Measurements from ENCODE around the gene FGFR3. TPM values are rescaled to one million over a fixed set of nuclear protein-coding genes. Genes with fewer than 3 reads are reported as not detected.

The FGFR3 gene
- total RNA-seq, 1 donor from 2014 or later, result 32.1 TPM

DNA sequence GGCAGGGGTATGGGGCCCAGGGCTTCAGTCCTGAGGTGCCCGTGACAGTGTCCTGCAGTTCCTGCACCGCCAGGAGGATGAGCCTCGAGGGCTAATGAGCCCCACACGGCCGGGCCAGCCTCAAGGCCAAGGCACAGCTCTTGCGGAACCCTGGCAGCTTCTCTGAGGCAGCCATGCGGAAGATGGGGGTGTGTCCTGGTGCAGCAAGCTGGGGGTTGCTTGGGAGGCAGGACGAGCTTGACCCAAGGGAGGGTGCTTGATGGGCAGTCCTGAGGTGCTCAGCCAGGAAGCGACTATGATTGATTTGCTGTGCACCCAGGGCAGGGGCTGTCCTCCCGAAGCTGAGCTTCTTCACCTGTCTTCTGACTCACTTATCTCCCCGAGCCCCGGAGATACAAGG, 9.1 kb upstream of the FGFR3 start:
- no peak overlapping the region for H3K27ac ChIP-seq
- DNase-seq (no peak), ATAC-seq (no peak)
- H3K36me3 ChIP-seq, result no peaks in the 10 kb centered on the region
- H3K9me3 ChIP-seq, result no peaks in the 10 kb centered on the region
- no peaks in the 10 kb centered on the region for H3K4me1 ChIP-seq
- intact Hi-C loops (cut with DNase I), result no loop called here
- TF ChIP-seq, protein P1, sequence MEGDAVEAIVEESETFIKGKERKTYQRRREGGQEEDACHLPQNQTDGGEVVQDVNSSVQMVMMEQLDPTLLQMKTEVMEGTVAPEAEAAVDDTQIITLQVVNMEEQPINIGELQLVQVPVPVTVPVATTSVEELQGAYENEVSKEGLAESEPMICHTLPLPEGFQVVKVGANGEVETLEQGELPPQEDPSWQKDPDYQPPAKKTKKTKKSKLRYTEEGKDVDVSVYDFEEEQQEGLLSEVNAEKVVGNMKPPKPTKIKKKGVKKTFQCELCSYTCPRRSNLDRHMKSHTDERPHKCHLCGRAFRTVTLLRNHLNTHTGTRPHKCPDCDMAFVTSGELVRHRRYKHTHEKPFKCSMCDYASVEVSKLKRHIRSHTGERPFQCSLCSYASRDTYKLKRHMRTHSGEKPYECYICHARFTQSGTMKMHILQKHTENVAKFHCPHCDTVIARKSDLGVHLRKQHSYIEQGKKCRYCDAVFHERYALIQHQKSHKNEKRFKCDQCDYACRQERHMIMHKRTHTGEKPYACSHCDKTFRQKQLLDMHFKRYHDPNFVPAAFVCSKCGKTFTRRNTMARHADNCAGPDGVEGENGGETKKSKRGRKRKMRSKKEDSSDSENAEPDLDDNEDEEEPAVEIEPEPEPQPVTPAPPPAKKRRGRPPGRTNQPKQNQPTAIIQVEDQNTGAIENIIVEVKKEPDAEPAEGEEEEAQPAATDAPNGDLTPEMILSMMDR (IDR thresholded peaks at IDR 0.05), result no peak
- no peaks in the 10 kb centered on the region for H3K27me3 ChIP-seq
- no peak overlapping the region for H3K4me3 ChIP-seq

DNA sequence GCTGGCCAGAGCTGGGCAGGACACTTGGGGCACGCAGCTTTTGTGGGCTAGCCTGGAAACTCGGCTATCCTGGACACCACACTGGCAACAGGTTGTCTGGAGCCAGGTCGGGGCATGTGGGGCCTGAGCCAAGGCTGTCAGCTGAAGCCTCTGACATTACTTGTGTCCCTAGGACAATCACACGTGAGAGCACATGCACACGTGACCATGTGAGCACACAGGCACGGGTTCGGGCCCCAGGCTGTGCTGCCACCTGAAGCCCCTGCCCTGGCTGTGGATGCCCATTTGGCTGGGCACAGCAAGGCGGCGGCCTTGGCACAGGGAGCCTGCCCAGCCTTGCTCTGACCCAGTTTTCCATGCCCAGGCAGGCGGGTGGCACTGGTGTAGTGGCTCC, 8.7 kb upstream of the FGFR3 start:
- no peaks in the 10 kb centered on the region for H3K4me1 ChIP-seq
- ATAC-seq, result no peak
- no peaks in the 10 kb centered on the region for H3K27me3 ChIP-seq
- DNase-seq, result no peak
- TF ChIP-seq, protein P1 (IDR thresholded peaks at IDR 0.05), result no peak
- H3K27ac ChIP-seq, result no peak overlapping the region
- H3K4me3 ChIP-seq, result no peak overlapping the region
- H3K36me3 ChIP-seq, result no peaks in the 10 kb centered on the region
- no peaks in the 10 kb centered on the region for H3K9me3 ChIP-seq
- intact Hi-C loops (cut with DNase I), result no loop called here

DNA sequence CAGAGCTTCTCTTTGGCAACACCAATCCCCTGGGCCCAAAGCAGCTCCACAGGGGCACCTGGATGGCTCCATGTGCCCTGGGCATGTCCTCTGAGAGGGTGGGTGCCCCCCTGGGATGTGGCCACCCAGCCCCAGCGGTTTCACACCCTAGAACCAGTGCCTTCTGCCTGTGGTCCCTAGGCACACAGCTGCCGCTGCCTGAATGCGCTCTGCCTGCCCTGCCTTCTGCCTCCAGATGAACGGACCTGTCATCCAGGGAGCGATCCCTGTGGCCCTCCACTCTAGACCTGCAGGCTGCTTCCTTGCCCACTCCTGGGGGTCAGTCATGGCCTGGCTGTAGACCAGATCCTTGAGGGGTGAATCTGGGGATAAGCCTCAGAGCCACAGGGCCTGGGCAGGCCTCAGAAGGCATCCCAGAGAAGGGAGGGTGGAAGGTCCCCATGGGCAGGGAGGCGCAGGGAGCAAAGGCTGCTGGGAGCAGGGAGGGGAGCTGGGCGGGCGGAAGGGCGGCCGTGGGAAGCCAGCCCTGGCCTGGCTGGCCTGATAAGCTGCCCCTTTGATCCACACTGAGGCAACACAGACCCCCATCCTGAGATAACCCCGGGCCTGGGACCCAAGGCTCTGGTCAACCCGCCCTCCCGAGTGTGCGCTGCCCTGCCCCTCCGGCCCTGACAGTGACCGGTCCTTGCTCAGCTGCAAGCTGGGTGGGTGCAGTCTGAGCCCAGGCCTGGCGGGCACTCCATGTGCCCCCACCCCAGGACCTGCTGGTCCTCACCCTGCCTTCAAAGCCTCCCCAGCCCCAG, 8.1 kb upstream of the FGFR3 start:
- no peak overlapping the region for H3K4me3 ChIP-seq
- no peaks in the 10 kb centered on the region for H3K27me3 ChIP-seq
- no peaks in the 10 kb centered on the region for H3K36me3 ChIP-seq
- no peak overlapping the region for H3K27ac ChIP-seq
- DNase-seq (no peak), ATAC-seq (peak; percentile 21)
- TF ChIP-seq, protein P1 (IDR thresholded peaks at IDR 0.05), result no peak
- no peaks in the 10 kb centered on the region for H3K9me3 ChIP-seq
- no peaks in the 10 kb centered on the region for H3K4me1 ChIP-seq
- intact Hi-C loops (cut with DNase I), result no loop called here

DNA sequence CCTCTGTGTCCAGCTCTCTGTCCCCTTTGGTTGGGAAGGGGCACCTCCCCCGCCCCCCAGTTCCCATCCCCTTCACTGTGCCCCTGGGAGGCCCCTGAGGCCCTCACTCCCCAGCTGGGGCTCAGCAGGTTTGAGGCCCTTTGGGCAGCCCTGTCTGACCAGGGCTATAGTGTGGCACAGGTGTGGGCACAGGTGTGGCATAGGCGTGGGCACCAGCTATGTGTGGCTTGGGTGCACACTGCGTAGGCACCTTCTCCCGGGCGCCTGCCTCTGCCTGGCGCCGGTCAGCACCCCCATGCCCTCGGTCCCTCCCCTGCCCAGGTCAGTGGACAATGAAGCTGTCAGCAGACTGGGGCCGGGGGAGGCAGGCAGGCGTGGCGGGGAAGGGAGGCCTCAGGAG, 7.5 kb upstream of the FGFR3 start:
- H3K4me3 ChIP-seq, result no peak overlapping the region
- no peaks in the 10 kb centered on the region for H3K36me3 ChIP-seq
- DNase-seq, result no peak
- no peak overlapping the region for H3K27ac ChIP-seq
- no peaks in the 10 kb centered on the region for H3K9me3 ChIP-seq
- TF ChIP-seq, protein P1 (IDR thresholded peaks at IDR 0.05), result no peak
- intact Hi-C loops (cut with DNase I), result no loop called here
- no peaks in the 10 kb centered on the region for H3K27me3 ChIP-seq
- no peak for ATAC-seq
- H3K4me1 ChIP-seq, result no peaks in the 10 kb centered on the region

DNA sequence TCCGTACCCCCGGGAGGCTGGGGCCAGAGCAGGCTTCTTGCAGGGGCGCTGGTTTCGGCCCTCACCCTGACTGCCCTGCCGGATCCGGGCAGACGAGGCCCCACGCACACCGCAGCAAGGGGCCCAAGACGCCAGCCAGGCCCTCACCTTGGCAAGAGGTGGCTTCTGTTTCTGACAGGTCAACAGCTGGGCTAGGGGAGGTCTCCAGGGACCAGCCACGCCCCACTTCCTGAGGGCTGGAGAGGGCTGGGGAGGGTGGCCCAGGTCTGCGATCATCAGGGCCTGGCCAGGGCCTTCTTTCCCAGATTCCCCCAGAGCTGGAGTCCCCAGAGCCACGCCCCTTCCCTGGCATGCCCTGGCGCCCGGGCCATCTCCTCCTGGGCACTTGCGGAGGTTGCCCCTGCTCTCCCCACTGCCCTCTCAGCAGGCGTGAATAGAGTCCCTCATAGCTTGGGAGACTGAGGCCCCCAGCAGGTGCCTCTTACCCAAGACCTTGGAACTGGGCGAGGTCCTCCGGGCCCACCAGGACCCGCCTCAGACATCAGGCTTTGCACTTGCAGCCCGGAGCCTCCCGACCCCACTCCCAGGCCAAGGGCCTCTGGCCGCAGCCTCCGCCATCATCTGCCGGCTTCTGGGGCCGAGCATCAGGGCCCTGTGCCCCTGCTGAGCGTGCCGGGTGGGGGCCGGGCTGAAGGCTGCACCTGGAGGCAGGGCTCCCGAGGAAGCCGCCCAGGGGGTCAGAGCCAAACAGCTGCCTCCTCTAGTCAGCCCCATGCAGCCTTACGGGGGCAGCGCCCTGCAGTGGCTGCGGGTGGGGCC, 6.3 kb upstream of the FGFR3 start:
- intact Hi-C loops (cut with DNase I), result no loop called here
- Histone ChIP-seq H3K4me1 (no peaks in the 10 kb centered on the region), H3K36me3 (no peaks in the 10 kb centered on the region), H3K4me3 (no peak overlapping the region), H3K27ac (no peak overlapping the region), H3K9me3 (no peaks in the 10 kb centered on the region), H3K27me3 (no peaks in the 10 kb centered on the region)
- ATAC-seq, result peak; percentile 25
- TF ChIP-seq, protein P1 (IDR thresholded peaks at IDR 0.05), result no peak
- no peak for DNase-seq

Data from upper lobe of right lung (tissue), 1 donor.